HG03469 (cell line): Measurements from ENCODE around the gene SLC66A2.
A peak's percentile ranks its signal among the peaks of the same experiment; 100 is the strongest.
"Not testable (repeated sequence)": the region's sequence is repeated elsewhere in the genome, so short reads cannot be mapped to it uniquely, and the experiment has no call there.

Experiments
- ATAC-seq: cut with Tn5 transposase; IDR thresholded peaks from one replicate; pipeline ENCODE4 v1.9.1; 2021; ENCODE audit warnings: mild to moderate bottlenecking, moderate library complexity, moderate number of reproducible peaks; ENCODE audit not compliant: unreplicated experiment

The SLC66A2 gene

GRCh38 chr18:79869591-79870300, 81.7 kb downstream of the SLC66A2 start:
- no peak for ATAC-seq

- ATAC-seq: no peak
Observed at GRCh38 chr18:79868811-79869541, 82.5 kb downstream of the SLC66A2 start.

- no peak for ATAC-seq
Observed at GRCh38 chr18:79868168-79868784, 83.2 kb downstream of the SLC66A2 start.

- no peak for ATAC-seq
Observed at GRCh38 chr18:79867666-79868065, 83.8 kb downstream of the SLC66A2 start.

- ATAC-seq: no peak
Observed at GRCh38 chr18:79866889-79867574, 84.4 kb downstream of the SLC66A2 start.

GRCh38 chr18:79865951-79866350, 85.5 kb downstream of the SLC66A2 start:
- not testable (repeated sequence) for ATAC-seq

GRCh38 chr18:79864955-79865354, 86.5 kb downstream of the SLC66A2 start:
- ATAC-seq: not testable (repeated sequence)

- ATAC-seq: no peak
Observed at GRCh38 chr18:79864006-79864725, 87.3 kb downstream of the SLC66A2 start.

- no peak for ATAC-seq
Observed at GRCh38 chr18:79863161-79864005, 88.1 kb downstream of the SLC66A2 start.

GRCh38 chr18:79862562-79862961, 88.9 kb downstream of the SLC66A2 start:
- no peak for ATAC-seq

- ATAC-seq: no peak
Observed at GRCh38 chr18:79861687-79862086, 89.8 kb downstream of the SLC66A2 start.

- ATAC-seq: no peak
Observed at GRCh38 chr18:79859314-79859713, 92.1 kb downstream of the SLC66A2 start.

- no peak for ATAC-seq
Observed at GRCh38 chr18:79857082-79857671, 94.3 kb downstream of the SLC66A2 start.

- ATAC-seq: no peak
Observed at GRCh38 chr18:79856119-79857007, 95.1 kb downstream of the SLC66A2 start.

- peak; percentile 86 for ATAC-seq
Observed at GRCh38 chr18:79855147-79855933, 96.1 kb downstream of the SLC66A2 start.

- ATAC-seq: no peak
Observed at GRCh38 chr18:79853993-79854364, 97.5 kb downstream of the SLC66A2 start.

- no peak for ATAC-seq
Observed at GRCh38 chr18:79853303-79853992, 98.0 kb downstream of the SLC66A2 start.
